BJ (cell line): ENCODE data around the gene PPM1G. TPM values are rescaled to one million over a fixed set of nuclear protein-coding genes. Genes with fewer than 3 reads are reported as not detected.

ENCODE experiments used
- CTCF ChIA-PET: fragments of 350-600 bp; formaldehyde crosslinking; extraction: SDS; loops from one replicate; lab custom pipeline; 2021; ENCODE audit warnings: antibody characterized with exemption, inconsistent platforms; lab: Yijun Ruan, JAX
- POLR2A ChIA-PET: fragments of 300-600 bp; sonication (Branson Sonifier 250); formaldehyde crosslinking; extraction: SDS; loops from one replicate; lab custom pipeline; 2021; ENCODE audit warnings: antibody characterized with exemption; lab: Charles Lee
- DNase-seq: peaks from one replicate; pipeline ENCODE4 v3.0.0-alpha.2; 2011; ENCODE audit warnings: low read depth
- H3K27me3 ChIP-seq: 2 replicates; pipeline ENCODE4 v1.6.0; 2011; ENCODE audit warnings: low read length; ENCODE audit not compliant: control insufficient read depth, insufficient read depth
- H3K36me3 ChIP-seq: 2 replicates; pipeline ENCODE4 v1.5.1; 2011; ENCODE audit warnings: low read length; ENCODE audit not compliant: control insufficient read depth, insufficient read depth
- H3K4me3 ChIP-seq: 2 replicates; pipeline ENCODE4 v1.5.1; 2011; ENCODE audit warnings: low read depth, mild to moderate bottlenecking, control low read depth, low read length
- CTCF ChIP-seq: IDR thresholded peaks from 2 replicates; pipeline ENCODE4 v1.5.1; 2011; ENCODE audit warnings: low read depth, mild to moderate bottlenecking, control low read depth, inconsistent platforms, low read length, moderate library complexity; ENCODE audit not compliant: insufficient read depth
- polyA plus RNA-seq: library from polyadenylated mRNA; depleted of rRNA; stranded (reverse); fragments of >200 nt; gene quantifications from 2 replicates; pipeline ENCODE4 v1.2.3, GENCODE V29; 2011

The PPM1G gene
- polyA plus RNA-seq, 1 experiment: 48.3 TPM

- no peaks in the 10 kb centered on the region for H3K27me3 ChIP-seq
- no peak for DNase-seq
- TF ChIP-seq CTCF: peak; percentile 60
- H3K4me3 ChIP-seq: peak overlapping the region; percentile 99
- ChIA-PET CTCF (interaction anchor here (0.7 to 2.5 kb wide), 9 partner anchors 13 to 276 kb away, joined by 3 to 7 read pairs (median 3); partner anchors contain the start of genes NRBP1 and ZNF513), POLR2A (interaction anchor here (0.6 kb wide), 1 partner anchor 1722 kb away, joined by 3 read pairs; no protein-coding TSS in a partner anchor)
- H3K36me3 ChIP-seq: no peaks in the 10 kb centered on the region; the same call in 1 of the 2 replicates
Measured at GRCh38 chr2:27407798-27408491, 1.4 kb downstream of the PPM1G start.

GRCh38 chr2:27400348-27401135 lies 8.8 kb downstream of the PPM1G start:
- no peaks in the 10 kb centered on the region for H3K27me3 ChIP-seq
- TF ChIP-seq CTCF: no peak
- no peaks in the 10 kb centered on the region; the same call in 1 of the 2 replicates for H3K36me3 ChIP-seq
- DNase-seq: no peak
- CTCF ChIA-PET: interaction anchor here (0.8 kb wide), 1 partner anchor 31 kb away, joined by 3 read pairs; no protein-coding TSS in a partner anchor
- H3K4me3 ChIP-seq: no peak overlapping the region
- POLR2A ChIA-PET: no interaction called here

- Histone ChIP-seq H3K36me3 (no peaks in the 10 kb centered on the region), H3K4me3 (no peak overlapping the region), H3K27me3 (no peaks in the 10 kb centered on the region)
- no peak for DNase-seq
- TF ChIP-seq CTCF: no peak
- ChIA-PET POLR2A (no interaction called here), CTCF (no interaction called here)
Measured at GRCh38 chr2:27398962-27399361, 10.4 kb downstream of the PPM1G start.

- no peak overlapping the region for H3K4me3 ChIP-seq
- CTCF ChIA-PET: interaction anchor here (1.1 kb wide), 1 partner anchor 21 kb away, joined by 3 read pairs; no protein-coding TSS in a partner anchor
- no peaks in the 10 kb centered on the region for H3K36me3 ChIP-seq
- TF ChIP-seq CTCF: no peak
- no peaks in the 10 kb centered on the region for H3K27me3 ChIP-seq
- POLR2A ChIA-PET: no interaction called here
- DNase-seq: no peak
Measured at GRCh38 chr2:27393225-27393624, 16.2 kb downstream of the PPM1G start.
